Measurements from ENCODE around the gene PDHA1.

GRCh38 chrX:19388064-19388679 lies 44.4 kb downstream of the PDHA1 start:
- no peak for TF ChIP-seq ISL1 (CRISPR knock-in tag; IDR thresholded peaks at IDR 0.05)
- no peak for TF ChIP-seq ZNF565 (CRISPR knock-in tag; conservative IDR thresholded peaks at IDR 0.05; ENCODE audit: low read depth)
- TF ChIP-seq, protein P1, sequence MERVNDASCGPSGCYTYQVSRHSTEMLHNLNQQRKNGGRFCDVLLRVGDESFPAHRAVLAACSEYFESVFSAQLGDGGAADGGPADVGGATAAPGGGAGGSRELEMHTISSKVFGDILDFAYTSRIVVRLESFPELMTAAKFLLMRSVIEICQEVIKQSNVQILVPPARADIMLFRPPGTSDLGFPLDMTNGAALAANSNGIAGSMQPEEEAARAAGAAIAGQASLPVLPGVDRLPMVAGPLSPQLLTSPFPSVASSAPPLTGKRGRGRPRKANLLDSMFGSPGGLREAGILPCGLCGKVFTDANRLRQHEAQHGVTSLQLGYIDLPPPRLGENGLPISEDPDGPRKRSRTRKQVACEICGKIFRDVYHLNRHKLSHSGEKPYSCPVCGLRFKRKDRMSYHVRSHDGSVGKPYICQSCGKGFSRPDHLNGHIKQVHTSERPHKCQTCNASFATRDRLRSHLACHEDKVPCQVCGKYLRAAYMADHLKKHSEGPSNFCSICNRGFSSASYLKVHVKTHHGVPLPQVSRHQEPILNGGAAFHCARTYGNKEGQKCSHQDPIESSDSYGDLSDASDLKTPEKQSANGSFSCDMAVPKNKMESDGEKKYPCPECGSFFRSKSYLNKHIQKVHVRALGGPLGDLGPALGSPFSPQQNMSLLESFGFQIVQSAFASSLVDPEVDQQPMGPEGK (CRISPR knock-in tag; IDR thresholded peaks at IDR 0.05; ENCODE audit: borderline replicate concordance), result no peak
- TF ChIP-seq TCF4 (CRISPR knock-in tag; IDR thresholded peaks at IDR 0.05; ENCODE audit: borderline replicate concordance), result no peak
- no peak for TF ChIP-seq SNAI2 (CRISPR knock-in tag; IDR thresholded peaks at IDR 0.05)
- no peak for TF ChIP-seq RARB (CRISPR knock-in tag; IDR thresholded peaks at IDR 0.05)
- TF ChIP-seq ZFP3 (CRISPR knock-in tag; IDR thresholded peaks at IDR 0.05), result no peak
- TF ChIP-seq ARNTL (CRISPR knock-in tag; IDR thresholded peaks at IDR 0.05; ENCODE audit: borderline replicate concordance, low read depth), result no peak
